Measurements from ENCODE around the gene ATP10B.

DNA sequence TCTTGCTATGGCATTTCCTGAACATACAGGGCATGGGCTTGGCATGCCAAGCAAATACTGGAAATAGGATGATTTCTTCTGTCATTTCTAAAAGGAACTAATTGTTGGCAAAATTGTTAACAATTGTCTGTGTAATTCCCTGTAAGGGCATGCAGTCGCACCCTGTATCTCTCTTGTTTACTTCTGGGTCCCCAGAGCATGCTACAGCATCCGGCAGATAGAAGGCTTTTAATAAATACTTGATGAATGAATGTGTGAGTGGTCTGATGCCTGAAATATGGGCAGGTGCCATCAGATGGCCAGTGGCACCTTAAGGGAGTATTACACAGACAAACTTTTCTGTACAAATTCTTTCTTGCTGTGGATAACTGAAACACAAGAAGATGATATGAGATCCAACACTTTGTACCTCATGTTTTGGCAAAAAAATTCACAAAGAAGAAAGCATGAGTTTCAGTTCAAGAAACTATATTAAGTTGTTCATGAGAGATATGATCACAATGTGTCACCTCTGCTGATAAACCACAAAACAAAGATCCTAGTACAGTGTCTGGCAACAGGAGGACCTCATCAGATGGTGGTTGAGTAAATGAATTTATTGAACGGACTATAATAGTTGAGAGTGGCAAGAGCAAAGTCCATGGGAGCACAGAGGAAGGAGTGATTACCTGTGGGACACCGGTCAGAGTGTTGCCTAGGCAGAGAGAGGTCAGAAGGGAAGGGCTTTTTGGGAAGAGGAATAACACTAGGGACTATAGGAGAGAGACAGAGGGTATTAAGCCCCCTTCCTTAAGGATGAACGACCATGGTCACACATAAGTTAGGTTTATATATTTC, 194.2 kb downstream of the ATP10B start:
- TF ChIP-seq CTCF (IDR thresholded peaks at IDR 0.05): no peak
- no peak for TF ChIP-seq POLR2A (IDR thresholded peaks at IDR 0.05)
- no peak for TF ChIP-seq POLR2AphosphoS5 (IDR thresholded peaks at IDR 0.05)
- no peak for TF ChIP-seq EP300 (IDR thresholded peaks at IDR 0.05)
